GM23248 (cell line): ENCODE results near the gene SPRED3. TPM values are rescaled to one million over a fixed set of nuclear protein-coding genes. Genes with fewer than 3 reads are reported as not detected.

Experiments used
- DNase-seq: peaks from one replicate; pipeline ENCODE4 v3.0.0-alpha.2; 2015
- H2AFZ ChIP-seq: fragments of 200-600 bp; sonication (generic); 2 replicates; pipeline ENCODE4 v1.6.1; 2016; ENCODE audit warnings: antibody characterized with exemption
- H3F3A ChIP-seq: fragments of 200-600 bp; sonication (generic); 2 replicates; pipeline ENCODE4 v1.6.1; 2016; ENCODE audit warnings: mild to moderate bottlenecking, antibody characterized with exemption, mixed run types; ENCODE audit not compliant: insufficient read depth
- H3K27ac ChIP-seq: fragments of 200-600 bp; sonication (generic); 2 replicates; pipeline ENCODE4 v1.5.1; 2016; ENCODE audit warnings: mild to moderate bottlenecking
- H3K27me3 ChIP-seq: fragments of 200-600 bp; sonication (generic); replicated peaks from 2 replicates; pipeline ENCODE4 v1.6.1; 2016; ENCODE audit warnings: mild to moderate bottlenecking; ENCODE audit not compliant: insufficient read depth
- H3K36me3 ChIP-seq: fragments of 200-600 bp; sonication (generic); 2 replicates; pipeline ENCODE4 v1.6.1; 2016; ENCODE audit warnings: low read depth, mild to moderate bottlenecking
- H3K4me1 ChIP-seq: fragments of 200-600 bp; sonication (generic); 2 replicates; pipeline ENCODE4 v1.6.1; 2016; ENCODE audit warnings: mild to moderate bottlenecking; ENCODE audit not compliant: insufficient read depth
- H3K4me2 ChIP-seq: fragments of 200-600 bp; sonication (generic); one replicate; pipeline ENCODE4 v1.6.1; 2016; ENCODE audit warnings: mild to moderate bottlenecking; ENCODE audit not compliant: unreplicated experiment
- H3K4me3 ChIP-seq: fragments of 200-600 bp; sonication (generic); 2 replicates; pipeline ENCODE4 v1.5.1; 2016; ENCODE audit warnings: mild to moderate bottlenecking
- H3K79me2 ChIP-seq: fragments of 200-600 bp; sonication (generic); 2 replicates; pipeline ENCODE4 v1.6.1; 2016; ENCODE audit warnings: mild to moderate bottlenecking; ENCODE audit not compliant: insufficient read depth
- H3K9ac ChIP-seq: fragments of 200-600 bp; sonication (generic); 2 replicates; pipeline ENCODE4 v1.6.1; 2016; ENCODE audit warnings: mild to moderate bottlenecking
- H3K9me2 ChIP-seq: fragments of 200-600 bp; sonication (generic); 2 replicates; pipeline ENCODE4 v1.6.1; 2016; ENCODE audit warnings: mixed run types, mild to moderate bottlenecking, moderate library complexity; ENCODE audit not compliant: insufficient read depth
- H3K9me3 ChIP-seq: fragments of 200-600 bp; sonication (generic); one replicate; pipeline ENCODE4 v1.6.1; 2017; ENCODE audit warnings: low read depth
- H4K20me1 ChIP-seq: fragments of 200-600 bp; sonication (generic); 2 replicates; pipeline ENCODE4 v1.6.0; 2016; ENCODE audit not compliant: insufficient read depth
- EZH2 ChIP-seq: fragments of 200-600 bp; sonication (generic); IDR thresholded peaks from 2 replicates; pipeline ENCODE4 v1.6.1; 2018; ENCODE audit warnings: antibody characterized with exemption, mild to moderate bottlenecking; ENCODE audit not compliant: insufficient read depth, poor library complexity, severe bottlenecking
- EZH2phosphoT487 ChIP-seq: fragments of 200-600 bp; sonication (generic); IDR thresholded peaks from 2 replicates; pipeline ENCODE4 v1.6.1; 2018; ENCODE audit warnings: antibody characterized with exemption, moderate library complexity, mild to moderate bottlenecking, low read depth; ENCODE audit not compliant: insufficient read depth
- WGBS, 2 experiments: methylation state at CpG; one replicate each; pipeline ENCODE4 v1.1.6; 2015 to 2017; ENCODE audit warnings: low lambda C conversion rate in 2 of 2, low coverage in 1 of 2; ENCODE audit errors: missing lambda C conversion rate in 2 of 2; 5-methylcytosine and 5-hydroxymethylcytosine counted together
- in situ Hi-C: fragments of 300-500 bp; cut with MboI; formaldehyde crosslinking; loops from 2 replicates; pipeline ENCODE4 v1.15.0; 2020
- polyA plus RNA-seq: library from polyadenylated mRNA; unstranded; fragments of >200 nt; fragmentation: Nextera tagmentation; extraction: Ambion mirVana; gene quantifications from 2 replicates; pipeline ENCODE4 v1.2.1, GENCODE V29; 2016
- total RNA-seq: library from RNA; depleted of rRNA; stranded (reverse); fragments of >200 nt; shearing (Covaris generic); gene quantifications from 2 replicates; pipeline ENCODE4 v1.2.3, GENCODE V29; 2014

The SPRED3 gene
- total and polyA plus RNA-seq, 2 experiments from 2014 or later, result 1.8 to 2.1 TPM

DNA sequence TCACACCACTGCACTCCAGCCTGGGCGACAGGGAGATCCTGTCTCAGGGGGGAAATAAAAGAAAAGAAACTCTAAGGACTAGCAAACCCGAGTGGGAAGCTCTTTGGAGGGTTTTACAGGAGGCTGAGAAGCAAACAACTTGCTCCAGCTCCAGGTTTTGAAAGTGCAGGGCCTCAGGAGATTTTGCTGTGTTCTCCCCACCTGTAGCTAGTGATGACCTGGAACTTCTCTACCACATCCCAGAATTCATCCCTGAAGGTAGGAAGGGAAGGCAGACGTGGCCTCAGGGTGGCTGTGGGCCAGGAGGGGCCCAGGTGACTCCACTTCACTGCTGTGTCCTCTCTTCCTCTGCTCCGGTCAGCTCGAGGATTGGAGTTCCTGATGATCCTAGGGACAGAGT lies 30.4 kb upstream of the SPRED3 start:
- 11 to 18% methylated on average over 5 of the region's 5 CpGs for WGBS, 2 experiments
- no peaks in the 10 kb centered on the region for H3K4me1 ChIP-seq
- no peak overlapping the region for H3K9ac ChIP-seq
- no peaks in the 10 kb centered on the region for H3K9me2 ChIP-seq
- TF ChIP-seq EZH2 (no peak), EZH2phosphoT487 (no peak)
- no peaks in the 10 kb centered on the region for H3K79me2 ChIP-seq
- H4K20me1 ChIP-seq, result no peaks in the 10 kb centered on the region
- H3K36me3 ChIP-seq, result no peaks in the 10 kb centered on the region
- no peak overlapping the region for H3K27ac ChIP-seq
- H3K4me2 ChIP-seq, result no peak overlapping the region
- no peak for DNase-seq
- no peaks in the 10 kb centered on the region for H3F3A ChIP-seq
- no peaks in the 10 kb centered on the region for H3K9me3 ChIP-seq
- H2AFZ ChIP-seq, result no peak overlapping the region
- in situ Hi-C loops, result no loop called here
- H3K4me3 ChIP-seq, result no peak overlapping the region
- peaks cover 21% of the 10 kb centered on the region for H3K27me3 ChIP-seq

DNA sequence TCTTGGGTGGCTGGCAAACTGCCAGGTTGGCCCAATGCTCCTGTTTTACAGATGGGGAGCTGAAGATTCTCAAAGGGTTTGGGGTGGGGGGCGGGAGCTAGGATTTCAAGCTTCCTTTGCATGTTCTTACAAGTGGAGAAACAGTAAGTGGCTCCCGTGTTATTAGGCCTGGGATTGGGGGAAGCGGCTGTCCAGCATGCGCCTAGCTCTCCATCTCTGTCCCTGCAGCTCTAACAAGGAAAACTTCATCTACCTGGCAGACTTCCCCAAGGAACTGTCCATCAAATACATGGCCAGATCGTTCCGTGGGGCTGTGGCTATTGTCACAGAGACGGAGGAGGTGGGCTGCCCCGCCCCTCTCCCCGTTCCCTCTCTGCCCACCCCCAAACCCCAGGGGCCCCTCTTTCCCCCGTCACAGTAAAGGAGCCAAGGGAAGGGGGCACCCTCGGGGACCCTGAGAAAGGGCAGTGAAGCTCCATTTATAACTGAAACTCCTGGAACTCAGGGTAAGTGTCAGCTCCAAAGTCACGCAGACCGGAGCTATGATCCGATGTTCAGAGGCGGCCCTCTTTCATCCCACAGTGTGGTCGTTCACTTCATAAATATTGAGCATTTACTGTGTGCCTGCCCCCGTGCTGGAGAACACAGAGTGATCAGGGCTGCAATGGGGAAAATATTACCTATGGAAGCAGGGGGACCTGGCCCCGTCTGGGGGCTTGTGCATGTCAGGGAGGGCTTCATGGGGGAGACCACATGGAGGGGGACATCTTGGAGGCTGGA lies 29.1 kb upstream of the SPRED3 start:
- H3F3A ChIP-seq, result no peaks in the 10 kb centered on the region
- H4K20me1 ChIP-seq, result no peaks in the 10 kb centered on the region
- no peaks in the 10 kb centered on the region for H3K79me2 ChIP-seq
- H3K27ac ChIP-seq, result no peak overlapping the region
- H3K4me1 ChIP-seq, result no peaks in the 10 kb centered on the region
- in situ Hi-C loops, result no loop called here
- no peak overlapping the region for H3K4me2 ChIP-seq
- DNase-seq, result no peak
- no peaks in the 10 kb centered on the region for H3K9me2 ChIP-seq
- no peak overlapping the region for H2AFZ ChIP-seq
- no peak overlapping the region for H3K9ac ChIP-seq
- WGBS, 2 experiments, result 39 to 41% methylated on average over 14 to 18 of the region's 18 CpGs
- H3K27me3 ChIP-seq, result peaks cover 21% of the 10 kb centered on the region
- H3K36me3 ChIP-seq, result no peaks in the 10 kb centered on the region
- no peaks in the 10 kb centered on the region for H3K9me3 ChIP-seq
- no peak overlapping the region for H3K4me3 ChIP-seq
- TF ChIP-seq EZH2phosphoT487 (no peak), EZH2 (no peak)

- TF ChIP-seq EZH2phosphoT487 (no peak), EZH2 (no peak)
- in situ Hi-C loops, result no loop called here
- Histone ChIP-seq H3F3A (no peaks in the 10 kb centered on the region), H3K9me2 (no peaks in the 10 kb centered on the region), H3K79me2 (no peaks in the 10 kb centered on the region), H3K4me2 (no peak overlapping the region), H3K4me1 (no peaks in the 10 kb centered on the region), H4K20me1 (no peaks in the 10 kb centered on the region), H3K27me3 (peaks cover 21% of the 10 kb centered on the region), H3K36me3 (no peaks in the 10 kb centered on the region), H3K27ac (no peak overlapping the region), H3K9ac (no peak overlapping the region), H3K4me3 (no peak overlapping the region), H2AFZ (no peak overlapping the region), H3K9me3 (no peaks in the 10 kb centered on the region)
- 70 to 82% methylated on average over 9 of the region's 9 CpGs for WGBS, 2 experiments
- no peak for DNase-seq
Measured at GRCh38 chr19:38360351-38360750, 28.1 kb upstream of the SPRED3 start.

DNA sequence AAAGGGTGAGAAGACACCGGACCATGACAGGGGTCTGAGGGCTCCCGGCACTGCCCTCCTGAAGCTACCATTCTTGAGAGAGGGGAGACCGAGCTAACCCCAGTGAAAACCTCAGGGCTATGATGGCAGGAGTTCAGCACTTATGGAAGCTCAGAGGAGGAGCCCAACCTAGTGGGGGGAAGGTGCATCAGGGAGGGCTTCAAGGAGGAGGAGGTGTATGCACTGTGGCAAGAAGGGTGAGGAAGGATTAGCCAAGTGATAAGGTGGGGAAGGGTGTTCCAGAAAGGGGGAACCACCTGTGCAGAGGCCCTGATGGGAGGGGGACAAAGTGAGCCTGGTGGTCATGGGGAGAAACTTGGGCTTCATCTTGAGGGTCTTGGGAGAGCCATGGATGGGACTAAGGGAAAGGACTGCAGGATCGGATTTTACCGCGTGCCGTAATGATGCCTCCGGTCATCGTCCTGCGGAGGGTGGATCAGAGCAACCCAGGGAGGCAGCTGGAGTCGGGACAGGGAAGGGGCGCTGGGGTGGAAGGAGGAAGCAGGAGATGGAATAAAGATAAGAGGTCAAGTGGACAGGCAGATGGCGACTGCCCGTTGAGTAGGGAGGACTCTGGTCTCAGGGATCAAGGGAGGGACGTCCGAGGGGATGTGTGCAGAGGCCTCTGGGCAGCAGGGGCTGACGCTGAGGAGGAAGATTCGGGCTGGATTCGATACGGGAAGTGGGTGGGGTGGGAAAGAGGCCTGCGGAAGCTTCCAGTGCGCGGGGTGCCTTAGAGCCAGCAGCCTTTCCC lies 27.5 kb upstream of the SPRED3 start:
- 13 to 15% methylated on average over 23 of the region's 23 CpGs for WGBS, 2 experiments
- Histone ChIP-seq H3K36me3 (no peaks in the 10 kb centered on the region), H3F3A (no peaks in the 10 kb centered on the region), H3K27ac (no peak overlapping the region), H2AFZ (peak overlapping the region; percentile 87), H3K9ac (no peak overlapping the region), H3K4me2 (peak overlapping the region; percentile 88), H3K79me2 (no peaks in the 10 kb centered on the region), H3K27me3 (peaks cover 21% of the 10 kb centered on the region), H3K4me3 (peak overlapping the region; percentile 78), H3K9me2 (no peaks in the 10 kb centered on the region), H3K9me3 (no peaks in the 10 kb centered on the region), H4K20me1 (no peaks in the 10 kb centered on the region), H3K4me1 (no peaks in the 10 kb centered on the region)
- DNase-seq, result no peak
- in situ Hi-C loops, result no loop called here
- TF ChIP-seq EZH2phosphoT487, result no peak
- TF ChIP-seq EZH2, result no peak
